NCI-H1048 (cell line): ENCODE data around the gene KRT38.
"Not testable (repeated sequence)": the region's sequence is repeated elsewhere in the genome, so short reads cannot be mapped to it uniquely, and the experiment has no call there.

Source experiments
- DNase-seq: peaks from one replicate; lab custom pipeline; 2025; lab: John Stamatoyannopoulos, UW

Gene KRT38

DNA sequence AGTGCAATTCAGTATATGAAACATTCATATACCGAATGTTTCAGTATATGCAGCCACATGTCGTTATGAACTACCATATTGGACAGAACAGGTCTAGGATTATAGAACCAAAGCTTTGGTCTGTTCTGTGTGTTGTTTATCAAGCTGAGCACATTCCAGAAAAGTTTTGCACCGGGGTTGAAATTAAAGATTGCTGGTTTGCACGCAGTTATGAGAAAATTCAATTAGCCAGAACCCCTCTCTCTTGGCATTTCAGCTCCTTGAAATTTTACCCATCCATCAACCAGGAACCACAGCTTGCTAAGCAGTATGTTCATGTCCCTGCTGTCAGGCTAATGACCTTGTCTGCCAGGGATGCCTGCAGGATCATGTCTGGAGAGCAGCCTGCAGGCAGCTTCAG is 16.9 kb upstream of the KRT38 start:
- DNase-seq = no peak

DNA sequence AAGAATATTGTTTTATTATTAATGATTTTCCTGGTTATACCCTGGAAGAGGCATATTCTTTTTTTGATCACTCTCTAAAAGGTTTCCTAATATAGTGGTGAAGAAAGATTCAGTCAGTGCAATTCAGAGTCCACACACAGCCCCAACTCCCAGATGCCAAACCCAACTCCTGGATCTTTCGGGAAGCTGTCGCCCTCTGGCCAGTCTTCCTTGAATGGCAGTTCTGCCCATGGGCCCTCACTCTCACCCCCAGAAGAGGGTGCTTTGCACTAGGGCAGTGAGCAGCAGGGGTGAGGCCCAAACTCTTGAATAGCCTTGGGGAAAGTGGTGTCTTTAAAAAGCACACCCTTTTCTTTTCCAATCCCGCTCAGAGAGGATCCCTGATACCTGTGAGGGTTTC is 15.4 kb upstream of the KRT38 start:
- DNase-seq = no peak

DNA sequence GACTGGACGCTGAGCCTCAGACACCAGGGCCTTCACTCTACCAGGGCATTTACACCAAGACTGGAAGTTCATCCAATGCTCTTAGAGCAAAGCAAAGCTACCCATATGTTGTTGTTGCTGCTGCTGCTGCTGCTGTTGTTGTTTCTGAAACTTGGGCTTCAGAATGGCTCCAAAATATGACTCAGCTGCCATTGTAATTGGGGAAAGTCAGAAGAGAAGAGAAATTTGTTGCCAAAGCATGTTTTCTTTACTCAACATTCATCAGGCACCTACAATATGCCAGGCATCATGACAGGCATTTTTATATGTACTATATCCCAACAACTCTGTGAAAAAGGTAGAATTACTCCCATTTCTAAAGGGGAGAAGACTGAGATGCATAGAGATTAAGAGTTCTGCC is 14.5 kb upstream of the KRT38 start:
- no peak for DNase-seq

DNA sequence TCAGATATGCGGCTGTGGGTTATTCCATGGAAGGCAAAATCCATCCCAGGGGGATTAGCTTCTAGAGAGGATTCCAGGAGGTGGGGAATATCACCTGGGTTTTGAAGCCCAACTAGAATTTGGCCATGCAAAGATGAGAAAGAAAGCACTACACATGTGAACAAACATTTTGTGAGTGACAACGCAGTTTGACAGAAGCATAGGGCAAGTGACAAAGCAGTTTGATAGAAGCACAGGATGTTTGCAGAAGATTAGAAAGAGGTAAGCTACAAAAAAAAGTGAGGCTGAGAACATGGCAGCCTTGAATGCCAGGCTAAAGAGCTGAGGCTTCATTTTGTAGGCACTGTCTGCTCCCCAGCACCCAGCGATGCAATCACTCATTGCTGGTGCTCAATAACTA is 12.3 kb upstream of the KRT38 start:
- DNase-seq = no peak

DNA sequence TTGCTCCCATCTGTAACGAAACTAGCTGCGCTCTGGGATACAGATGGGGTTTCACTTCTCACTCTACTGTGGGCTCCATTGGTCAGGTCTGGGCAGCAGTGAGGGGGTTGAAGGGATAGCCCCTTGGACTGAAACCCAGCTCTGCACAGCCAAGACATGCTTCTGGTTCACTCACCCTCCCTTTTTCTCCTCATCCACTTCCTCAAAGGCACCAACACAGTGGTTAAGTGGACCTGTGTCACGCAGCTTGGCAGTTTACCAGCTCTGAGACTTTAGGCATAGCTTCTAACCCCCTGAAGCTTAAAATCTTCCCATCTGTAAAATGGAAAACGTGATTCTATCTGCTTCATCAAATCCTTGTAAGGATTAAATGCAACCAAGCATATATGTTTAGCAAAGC is 11.5 kb upstream of the KRT38 start:
- no peak for DNase-seq

DNA sequence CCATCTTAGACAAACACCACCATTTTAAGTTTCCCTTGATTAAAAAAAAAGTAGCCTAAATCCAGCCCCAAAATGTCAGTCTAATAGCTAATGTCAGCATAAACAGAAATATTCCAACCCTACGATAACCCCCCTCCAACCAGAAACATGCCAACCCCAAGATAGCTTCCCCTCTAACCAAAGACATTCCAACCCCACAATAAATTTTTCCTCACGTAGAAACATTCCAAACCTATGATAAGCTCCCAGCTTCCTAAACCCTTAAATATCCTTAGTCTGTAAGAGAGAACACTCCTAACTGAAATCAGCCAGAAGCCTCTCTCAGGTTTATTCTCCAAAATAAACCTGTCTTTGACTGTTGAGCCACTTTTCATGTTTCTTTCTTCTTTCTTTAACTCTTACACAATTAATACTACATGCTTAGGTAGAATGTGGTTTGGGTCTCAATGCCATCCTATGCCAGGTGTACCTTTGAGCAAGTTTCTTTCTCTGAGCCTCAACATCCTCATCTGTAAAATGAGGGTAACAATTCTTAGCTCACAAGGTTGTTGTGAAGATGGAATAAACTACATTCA is 10.5 kb upstream of the KRT38 start:
- no peak for DNase-seq

DNA sequence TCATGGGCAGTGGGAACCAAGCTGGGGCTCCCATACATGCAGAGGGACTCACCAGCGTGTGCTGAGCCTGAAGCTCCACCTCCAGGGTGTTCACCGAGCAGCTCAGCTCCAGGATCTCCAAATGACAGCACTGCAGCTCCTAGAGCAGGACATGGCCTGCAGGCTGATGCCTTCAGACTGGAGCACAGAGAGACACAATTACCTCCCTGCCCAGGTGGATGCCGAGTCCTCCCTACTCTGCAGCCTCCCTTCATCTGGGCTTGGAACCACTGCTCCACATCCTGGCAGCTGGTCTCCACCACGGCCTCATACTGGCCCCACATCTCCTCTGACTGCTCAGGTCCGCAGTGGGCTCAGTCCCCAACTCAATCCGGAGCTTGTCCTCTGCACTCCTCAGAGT is 8.2 kb upstream of the KRT38 start:
- no peak for DNase-seq

DNA sequence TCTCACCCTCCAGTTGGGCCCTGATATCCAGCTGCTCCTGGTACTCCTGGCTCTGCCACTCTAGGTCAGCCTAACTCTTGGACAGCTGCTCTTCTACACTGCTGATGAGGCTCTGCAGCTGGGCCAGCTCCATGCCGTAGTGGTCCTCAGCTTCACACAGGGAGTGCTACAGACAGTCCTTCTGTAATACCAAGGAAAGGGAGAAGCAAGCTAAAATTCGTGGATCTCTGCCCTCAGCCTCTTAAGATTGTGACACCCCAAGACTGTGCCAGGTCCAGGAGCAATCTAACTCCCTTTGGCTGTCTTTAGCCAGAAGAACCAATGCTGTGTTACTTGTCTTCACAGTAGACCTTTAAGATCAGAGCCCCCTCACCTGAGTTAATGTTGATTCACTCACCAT is 7.7 kb upstream of the KRT38 start:
- no peak for DNase-seq

DNA sequence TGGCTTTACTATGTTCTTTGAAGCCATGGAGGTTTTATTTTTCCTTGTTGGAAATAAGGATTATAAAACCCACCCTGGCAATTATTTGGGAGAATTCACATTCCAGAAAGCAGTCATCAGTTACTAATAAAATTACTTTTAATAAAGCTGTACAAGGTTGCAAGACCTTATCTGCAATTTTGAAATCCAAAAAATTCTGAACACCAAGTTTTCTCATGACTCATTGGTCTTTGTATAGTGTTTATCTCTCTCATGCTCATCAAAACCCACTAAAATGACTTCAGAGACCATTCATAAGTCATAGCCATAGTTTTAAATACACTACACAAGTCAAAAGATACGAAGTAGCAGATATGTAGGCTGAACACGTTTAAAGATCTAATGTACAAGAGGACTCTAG is 6.0 kb upstream of the KRT38 start:
- DNase-seq = no peak

DNA sequence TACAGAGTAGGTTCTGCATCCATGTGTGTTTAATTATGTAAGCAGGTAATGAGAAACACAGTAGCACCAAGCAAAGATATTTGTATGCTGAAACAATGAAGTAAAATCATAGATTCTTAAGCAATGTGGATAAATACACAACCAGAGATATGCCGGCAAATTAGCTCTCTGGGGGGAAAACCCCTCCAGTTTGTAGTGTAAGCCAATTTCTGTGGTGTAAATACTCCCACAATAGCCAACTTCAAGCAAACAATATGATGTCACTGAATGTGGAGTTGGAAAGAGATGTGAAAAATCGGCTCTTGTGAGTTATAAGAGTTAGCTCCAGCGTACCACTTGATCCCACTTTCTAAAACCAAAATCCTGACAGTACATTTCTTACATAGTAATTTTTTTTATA is 3.9 kb upstream of the KRT38 start:
- DNase-seq = no peak

DNA sequence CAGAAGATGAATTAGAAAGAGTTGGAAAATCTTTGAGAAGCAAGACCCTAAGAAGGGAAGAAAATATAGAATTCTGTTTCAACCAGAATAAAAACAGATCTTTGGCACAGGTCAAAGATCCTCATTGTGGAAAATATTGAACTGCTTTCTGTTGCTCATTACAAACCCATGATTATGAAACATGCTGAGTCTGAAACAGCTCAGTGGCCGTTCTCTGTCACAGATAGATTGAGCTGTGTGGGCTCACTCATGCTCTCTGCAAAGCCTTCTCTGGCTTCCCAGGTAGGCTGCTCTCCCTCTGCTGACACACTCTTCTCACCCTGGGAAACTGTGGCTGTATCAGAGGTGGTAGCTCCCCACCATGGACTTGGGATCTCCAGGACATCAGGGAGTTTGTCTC is 3.4 kb upstream of the KRT38 start:
- DNase-seq = no peak

DNA sequence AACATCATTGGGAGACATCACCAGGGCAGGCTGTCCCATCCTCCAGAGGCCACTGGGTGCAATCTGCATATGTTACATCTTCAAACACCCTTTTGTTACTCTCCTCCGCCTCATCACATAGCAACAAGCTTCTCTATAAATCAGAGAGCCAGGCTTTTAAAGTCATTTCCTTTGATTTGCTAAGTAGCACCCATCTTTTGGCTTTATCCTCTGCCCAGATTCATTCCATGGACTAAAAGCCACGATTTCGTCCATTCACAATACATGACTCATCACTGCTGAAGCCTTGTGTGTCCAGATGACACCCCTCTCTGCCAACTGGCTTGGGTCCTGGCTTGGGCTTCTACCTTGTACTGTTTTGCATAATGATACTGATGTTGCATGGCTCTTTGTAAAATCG is 2.0 kb upstream of the KRT38 start:
- no peak for DNase-seq

DNA sequence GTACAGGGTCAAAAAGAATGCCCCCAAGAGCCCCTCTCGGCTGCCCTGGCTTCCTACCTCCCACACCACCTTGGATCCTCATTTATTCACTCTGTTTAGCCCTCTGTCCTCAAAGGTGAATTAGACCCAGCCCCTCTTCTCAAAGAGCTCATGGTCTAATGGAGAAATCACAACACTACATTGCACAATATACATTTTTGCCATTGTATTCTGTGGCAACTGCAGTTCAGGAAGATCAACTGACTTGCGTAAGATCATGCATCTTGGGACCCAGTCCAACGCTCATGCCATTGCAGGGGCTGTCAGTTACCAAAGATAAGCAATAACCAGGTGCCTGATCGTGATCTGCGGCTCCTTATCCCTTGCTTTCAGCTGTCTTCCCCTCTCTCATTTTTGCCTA is 1.4 kb downstream of the KRT38 start:
- no peak for DNase-seq

DNA sequence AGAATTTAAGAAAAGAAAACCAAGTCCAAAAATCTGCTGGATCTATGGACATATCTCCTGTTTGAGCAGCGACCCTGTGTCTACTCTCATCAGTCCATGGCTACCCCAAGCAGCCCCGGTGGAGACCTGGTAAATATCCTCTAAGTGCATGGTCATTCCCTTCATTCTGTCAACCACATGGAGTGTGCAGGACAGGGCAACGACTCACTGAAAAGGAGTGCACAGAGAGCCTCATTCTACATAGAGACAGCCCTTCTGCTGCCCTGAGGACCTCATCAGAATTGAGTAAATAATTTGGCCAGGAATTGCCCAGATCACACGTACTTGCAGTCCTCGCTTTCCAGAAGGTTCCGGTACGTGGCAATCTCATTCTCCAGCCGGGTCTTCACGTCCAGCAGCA is 3.0 kb downstream of the KRT38 start:
- no peak for DNase-seq

DNA sequence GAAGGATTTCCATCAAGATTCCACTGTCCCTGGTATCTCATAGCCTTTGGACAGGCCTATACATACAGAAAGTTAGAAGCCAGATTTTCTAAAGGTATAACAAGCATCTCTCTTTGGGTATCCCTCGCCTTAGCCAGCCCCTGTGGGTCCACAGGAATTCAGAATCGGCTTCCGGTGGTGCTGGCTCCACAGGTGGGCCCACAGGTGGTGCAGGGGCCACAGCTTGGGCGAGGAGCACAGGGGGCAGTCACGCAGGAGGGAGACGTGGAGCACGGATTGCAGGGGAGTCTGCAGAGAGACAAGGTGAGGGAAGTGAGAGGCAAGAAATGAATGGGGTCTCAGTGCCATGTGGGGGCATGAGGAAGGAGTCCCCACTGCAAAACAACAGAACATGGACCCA is 3.5 kb downstream of the KRT38 start:
- no peak for DNase-seq

DNA sequence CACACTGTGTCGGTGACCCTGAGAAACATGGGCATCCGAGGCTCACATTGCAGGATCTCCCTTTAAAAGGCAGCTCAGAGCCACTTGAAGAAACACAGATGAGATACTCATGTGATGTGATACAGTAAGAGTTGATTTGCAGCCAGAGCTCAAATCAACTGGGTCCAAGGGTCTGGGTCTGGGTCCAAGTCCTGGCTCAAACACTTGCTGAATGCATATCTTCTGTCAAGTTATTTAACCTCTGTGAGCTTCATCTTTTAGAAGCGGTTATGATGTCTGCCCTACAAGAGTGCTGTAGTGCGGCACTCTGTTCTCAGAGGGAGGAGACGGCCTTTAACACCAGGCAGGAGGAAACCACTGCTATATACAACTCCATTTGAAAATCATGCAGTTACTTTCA is 6.4 kb downstream of the KRT38 start:
- DNase-seq = no peak

DNA sequence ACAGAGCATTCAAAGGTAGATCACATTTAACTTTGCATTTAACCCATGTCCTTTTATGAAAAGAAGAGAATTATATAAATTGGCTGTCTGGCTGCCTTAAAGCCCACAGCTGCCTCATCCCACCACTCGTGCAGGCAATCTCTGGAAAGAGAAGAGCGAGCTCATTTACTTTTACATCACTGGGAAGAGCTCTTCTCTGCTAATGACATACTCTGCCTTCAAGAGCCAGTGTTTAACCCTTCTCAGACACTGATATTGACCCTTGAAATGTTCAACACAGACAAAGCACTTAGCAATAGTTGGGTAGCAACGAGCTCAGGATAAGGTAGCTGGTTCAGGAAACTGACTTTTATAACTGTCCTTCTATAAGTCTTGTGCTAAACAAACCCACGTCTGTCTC is 6.8 kb downstream of the KRT38 start:
- DNase-seq = no peak

DNA sequence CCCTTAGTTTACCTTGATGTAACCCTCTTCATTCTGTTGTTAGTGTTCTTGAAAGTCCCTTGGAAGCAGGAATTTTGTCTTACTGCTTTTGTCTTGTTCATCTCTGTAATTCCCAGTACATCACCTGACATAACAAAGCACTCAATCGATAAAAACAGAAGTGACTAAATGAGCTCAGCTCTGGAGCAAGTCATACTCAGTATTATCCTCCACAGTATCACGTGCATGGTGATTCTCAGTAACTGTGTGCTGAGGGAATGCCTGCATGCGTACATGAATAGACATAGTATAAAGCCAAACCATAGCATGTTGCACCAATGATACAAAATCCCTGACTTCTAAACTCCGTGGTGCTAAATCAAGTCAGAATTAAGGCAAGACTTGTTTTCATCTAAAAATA is 7.2 kb downstream of the KRT38 start:
- DNase-seq = no peak

DNA sequence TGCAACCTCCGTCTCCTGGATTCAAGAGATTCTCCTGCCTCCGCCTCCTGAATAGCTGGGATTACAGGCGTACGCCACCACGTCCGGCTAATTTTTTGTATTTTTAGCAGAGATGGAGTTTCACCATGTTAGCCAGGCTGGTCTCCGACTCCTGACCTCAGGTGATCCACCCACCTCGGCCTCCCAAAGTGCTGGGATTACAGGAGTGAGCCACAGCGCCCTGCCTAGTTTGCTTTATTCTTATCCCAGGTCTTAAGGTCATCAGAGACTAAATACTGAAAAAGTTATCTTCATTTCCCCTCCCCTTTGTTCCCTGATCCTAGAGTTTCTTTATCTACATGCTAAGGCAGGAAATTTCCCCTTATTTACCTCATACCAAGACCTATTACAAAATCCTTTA is 10.4 kb downstream of the KRT38 start:
- DNase-seq = not testable (repeated sequence)

DNA sequence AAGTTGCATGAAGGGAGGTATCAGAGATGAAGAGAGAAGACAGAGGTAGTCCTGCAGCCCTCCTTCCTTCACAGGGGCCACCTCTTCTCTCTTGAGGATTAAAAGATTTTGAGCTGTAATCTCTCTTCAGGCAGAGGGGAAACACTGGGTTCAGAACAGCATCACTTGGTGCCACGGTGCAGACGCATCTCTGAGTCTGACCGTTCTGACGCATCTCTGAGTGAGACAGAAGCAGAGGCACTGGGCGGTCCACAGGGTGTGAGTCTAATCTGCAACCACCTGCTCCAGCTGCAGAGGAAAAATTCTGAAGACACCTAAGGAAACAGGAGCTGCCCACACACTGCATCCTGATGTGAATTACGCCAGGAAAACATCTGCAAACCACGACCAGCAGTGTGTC is 11.1 kb downstream of the KRT38 start:
- no peak for DNase-seq

DNA sequence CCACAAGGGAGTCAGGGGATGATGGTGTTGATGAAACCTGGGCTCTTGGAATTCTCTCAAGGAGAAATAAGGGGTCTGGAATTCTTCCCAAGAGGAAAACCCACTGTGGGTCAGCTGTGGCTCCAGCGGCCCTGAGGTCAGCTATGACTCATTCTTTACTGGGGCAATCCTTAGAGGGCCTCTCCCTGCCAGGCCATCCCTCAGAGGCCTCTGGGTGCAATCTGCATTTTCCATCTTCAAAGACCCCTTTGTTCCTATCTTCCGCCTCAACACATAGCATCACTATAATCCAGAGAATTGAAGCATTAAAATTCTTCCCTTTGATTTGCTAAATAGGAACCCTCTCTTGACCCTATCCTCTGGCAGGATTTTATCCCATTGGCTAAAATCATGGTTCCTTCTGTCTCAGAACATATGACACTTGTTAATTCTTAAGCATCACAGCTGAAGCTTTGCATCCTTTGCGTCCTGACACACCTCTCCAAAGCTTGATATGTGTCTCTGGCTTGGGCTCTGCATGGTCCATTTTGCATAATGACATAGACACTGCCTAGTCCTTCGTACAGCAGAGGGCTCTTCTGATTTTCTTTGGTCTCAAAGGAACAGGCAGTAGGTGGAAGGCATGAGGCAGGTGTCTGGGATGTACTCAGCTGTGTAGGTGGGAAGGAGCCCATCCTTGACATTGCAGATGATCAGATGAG is 12.0 kb downstream of the KRT38 start:
- DNase-seq = no peak

DNA sequence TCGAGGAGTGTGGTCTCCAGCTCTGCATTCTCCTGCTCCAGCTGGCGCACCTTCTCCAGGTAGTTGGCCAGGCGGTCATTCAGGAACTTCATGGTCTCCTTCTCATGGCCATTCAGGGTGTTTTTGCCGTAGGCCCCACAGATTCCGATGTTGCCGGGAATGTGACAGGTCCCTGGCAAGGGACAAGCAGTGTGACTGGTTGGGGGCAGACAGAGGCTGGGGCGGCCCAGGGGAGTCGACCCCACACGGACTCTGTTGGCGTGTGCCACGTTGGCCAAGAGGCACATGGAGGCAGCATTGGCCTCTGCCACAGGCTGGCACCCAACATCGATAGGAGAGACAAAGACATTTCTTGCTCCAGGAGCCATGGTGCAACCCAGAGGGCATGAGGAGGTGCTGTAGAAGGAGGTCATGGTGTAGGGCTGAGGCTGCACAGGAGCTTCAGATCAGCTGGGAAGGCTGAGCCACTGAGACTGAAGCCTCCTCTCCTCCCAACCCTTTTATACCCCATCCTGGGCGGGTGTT is 16.6 kb downstream of the KRT38 start, which contains the start of gene KRT37:
Gene KRT37 (minus strand): TSS at position 475 of the 525 bp plus-strand sequence. CDS start 62 bp downstream, at position 413.
- no peak for DNase-seq

DNA sequence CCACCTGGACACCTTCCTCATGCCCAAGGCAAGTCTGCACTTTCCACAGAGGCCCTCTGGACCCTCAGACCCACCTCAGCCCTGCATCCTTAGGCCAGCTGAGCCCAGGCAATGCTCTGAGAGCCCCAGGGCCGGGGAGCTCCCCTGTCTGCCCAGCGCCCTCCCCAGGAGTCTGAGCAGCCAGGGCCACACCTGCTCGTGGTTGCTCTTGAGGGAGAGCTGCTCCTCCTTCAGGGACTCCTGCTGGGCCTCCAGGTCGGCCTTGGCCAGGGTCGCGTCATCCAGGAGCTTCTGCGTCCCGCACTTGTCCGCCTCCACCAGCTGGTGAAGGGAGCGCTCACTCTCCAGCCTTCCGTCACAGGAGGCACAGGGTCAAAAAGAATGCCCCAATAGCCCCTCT is 18.2 kb downstream of the KRT38 start:
- DNase-seq = not testable (repeated sequence)

DNA sequence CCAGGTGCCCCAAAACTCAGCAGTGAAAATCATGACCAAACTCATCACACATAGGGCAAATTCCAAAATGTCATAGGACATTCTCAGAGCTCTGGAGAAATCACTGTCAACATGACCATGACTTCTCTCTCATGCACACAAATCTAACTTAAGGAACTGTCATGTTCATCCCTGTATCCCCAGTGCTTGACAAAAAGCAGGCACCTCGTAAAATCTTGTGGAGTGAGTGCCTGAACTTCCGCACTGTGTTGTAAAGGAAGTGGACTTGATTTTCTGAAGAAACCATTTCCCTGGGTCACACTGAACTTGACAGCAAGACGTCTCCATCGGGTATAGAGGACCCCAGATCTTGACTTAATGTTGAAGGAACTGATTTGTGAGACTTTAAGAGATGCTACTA is 19.2 kb downstream of the KRT38 start:
- no peak for DNase-seq
